ENCODE measurements around the gene ATG4D.

DNA sequence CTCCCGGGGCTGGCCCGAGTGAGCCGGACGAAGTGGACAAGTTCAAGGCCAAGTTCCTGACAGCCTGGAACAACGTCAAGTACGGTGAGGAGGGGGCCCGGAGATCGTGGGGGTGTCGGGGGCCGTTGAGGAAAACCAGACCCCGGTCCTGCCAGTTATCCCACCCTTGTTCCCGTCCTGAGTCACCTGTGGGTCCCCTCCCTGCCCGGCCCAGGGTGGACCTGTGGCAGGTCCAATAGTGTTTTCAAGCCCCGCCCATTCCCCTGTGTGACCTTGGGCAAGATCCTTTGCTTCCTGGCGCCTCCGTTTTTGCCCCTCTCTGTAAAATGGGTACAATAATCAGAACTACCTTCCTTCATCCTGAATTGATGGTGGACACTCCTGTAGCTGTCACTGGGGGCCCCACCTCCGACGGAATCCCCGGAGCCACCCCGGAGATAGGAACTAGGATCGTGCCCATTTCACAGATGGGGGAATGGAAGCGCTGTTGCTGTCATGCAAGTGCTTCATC, 593 bp downstream of the ATG4D start:
- TF ChIP-seq STAT1 (IDR thresholded peaks at IDR 0.05; ENCODE audit: unreplicated experiment) (no peak), POLR2AphosphoS5 (IDR thresholded peaks at IDR 0.05; ENCODE audit: low read depth) (no peak)
- TF ChIP-seq, protein P1, sequence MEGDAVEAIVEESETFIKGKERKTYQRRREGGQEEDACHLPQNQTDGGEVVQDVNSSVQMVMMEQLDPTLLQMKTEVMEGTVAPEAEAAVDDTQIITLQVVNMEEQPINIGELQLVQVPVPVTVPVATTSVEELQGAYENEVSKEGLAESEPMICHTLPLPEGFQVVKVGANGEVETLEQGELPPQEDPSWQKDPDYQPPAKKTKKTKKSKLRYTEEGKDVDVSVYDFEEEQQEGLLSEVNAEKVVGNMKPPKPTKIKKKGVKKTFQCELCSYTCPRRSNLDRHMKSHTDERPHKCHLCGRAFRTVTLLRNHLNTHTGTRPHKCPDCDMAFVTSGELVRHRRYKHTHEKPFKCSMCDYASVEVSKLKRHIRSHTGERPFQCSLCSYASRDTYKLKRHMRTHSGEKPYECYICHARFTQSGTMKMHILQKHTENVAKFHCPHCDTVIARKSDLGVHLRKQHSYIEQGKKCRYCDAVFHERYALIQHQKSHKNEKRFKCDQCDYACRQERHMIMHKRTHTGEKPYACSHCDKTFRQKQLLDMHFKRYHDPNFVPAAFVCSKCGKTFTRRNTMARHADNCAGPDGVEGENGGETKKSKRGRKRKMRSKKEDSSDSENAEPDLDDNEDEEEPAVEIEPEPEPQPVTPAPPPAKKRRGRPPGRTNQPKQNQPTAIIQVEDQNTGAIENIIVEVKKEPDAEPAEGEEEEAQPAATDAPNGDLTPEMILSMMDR (conservative IDR thresholded peaks at IDR 0.05; ENCODE audit: low read depth in 2 of 2), result no peak

All from GM23338 (cell line).